ENCODE measurements around the gene SIKE1.

DNA sequence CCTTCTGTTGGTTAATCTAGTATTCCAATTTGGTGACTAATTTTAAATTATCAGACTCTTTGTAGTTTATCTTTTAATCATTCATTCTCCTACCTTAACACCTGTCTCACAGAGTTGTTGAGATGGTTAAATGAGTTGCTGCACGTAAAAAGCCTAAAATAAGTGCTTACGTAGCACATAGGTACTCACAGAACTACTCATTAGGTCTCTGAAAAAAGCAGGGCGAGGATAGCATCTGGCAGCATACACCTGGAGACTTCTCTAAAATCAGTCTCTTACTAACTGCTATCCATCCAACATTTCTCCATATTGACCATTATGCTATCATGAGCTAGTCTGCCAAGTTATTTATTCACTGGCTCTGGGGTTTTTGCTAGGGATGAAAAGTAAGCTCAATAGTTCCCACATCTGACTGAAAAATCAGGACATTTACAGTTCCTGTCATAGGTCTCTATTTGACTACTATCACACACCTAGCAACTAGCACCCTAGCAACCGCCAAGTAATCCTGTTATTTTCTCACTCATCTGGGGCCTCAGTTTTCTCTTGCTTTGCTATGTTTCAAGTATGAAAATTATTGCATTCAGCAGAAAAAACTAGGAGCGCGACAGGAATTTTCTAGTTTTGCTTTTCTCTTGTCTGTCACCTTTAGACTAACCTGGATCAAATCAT lies 33.9 kb downstream of the SIKE1 start:
- TF ChIP-seq, protein P1, sequence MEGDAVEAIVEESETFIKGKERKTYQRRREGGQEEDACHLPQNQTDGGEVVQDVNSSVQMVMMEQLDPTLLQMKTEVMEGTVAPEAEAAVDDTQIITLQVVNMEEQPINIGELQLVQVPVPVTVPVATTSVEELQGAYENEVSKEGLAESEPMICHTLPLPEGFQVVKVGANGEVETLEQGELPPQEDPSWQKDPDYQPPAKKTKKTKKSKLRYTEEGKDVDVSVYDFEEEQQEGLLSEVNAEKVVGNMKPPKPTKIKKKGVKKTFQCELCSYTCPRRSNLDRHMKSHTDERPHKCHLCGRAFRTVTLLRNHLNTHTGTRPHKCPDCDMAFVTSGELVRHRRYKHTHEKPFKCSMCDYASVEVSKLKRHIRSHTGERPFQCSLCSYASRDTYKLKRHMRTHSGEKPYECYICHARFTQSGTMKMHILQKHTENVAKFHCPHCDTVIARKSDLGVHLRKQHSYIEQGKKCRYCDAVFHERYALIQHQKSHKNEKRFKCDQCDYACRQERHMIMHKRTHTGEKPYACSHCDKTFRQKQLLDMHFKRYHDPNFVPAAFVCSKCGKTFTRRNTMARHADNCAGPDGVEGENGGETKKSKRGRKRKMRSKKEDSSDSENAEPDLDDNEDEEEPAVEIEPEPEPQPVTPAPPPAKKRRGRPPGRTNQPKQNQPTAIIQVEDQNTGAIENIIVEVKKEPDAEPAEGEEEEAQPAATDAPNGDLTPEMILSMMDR (IDR thresholded peaks at IDR 0.05; ENCODE audit: insufficient read depth, low read depth, low read length), result no peak
- no peak for TF ChIP-seq EZH2 (IDR thresholded peaks at IDR 0.05; ENCODE audit: insufficient read depth, low read length)

Data from astrocyte (in vitro differentiated cells and primary cell).